ENCODE measurements around the gene OR2AG1.

The OR2AG1 gene

GRCh38 chr11:6757373-6757967, 25.4 kb upstream of the OR2AG1 start (continued):
- TF ChIP-seq ARNTL (CRISPR knock-in tag; IDR thresholded peaks at IDR 0.05; ENCODE audit: borderline replicate concordance, low read depth) = no peak

- ATAC-seq = no peak
- TF ChIP-seq ISL1 (CRISPR knock-in tag; IDR thresholded peaks at IDR 0.05) (no peak), OSR1 (CRISPR knock-in tag; IDR thresholded peaks at IDR 0.05) (no peak), ZNF8 (CRISPR knock-in tag; IDR thresholded peaks at IDR 0.05) (no peak), RARB (CRISPR knock-in tag; IDR thresholded peaks at IDR 0.05) (no peak), TSHZ2 (CRISPR knock-in tag; IDR thresholded peaks at IDR 0.05) (no peak), ARNTL (CRISPR knock-in tag; IDR thresholded peaks at IDR 0.05; ENCODE audit: borderline replicate concordance, low read depth) (no peak), ESRRG (CRISPR knock-in tag; IDR thresholded peaks at IDR 0.05) (no peak), GLIS3 (CRISPR knock-in tag; IDR thresholded peaks at IDR 0.05) (no peak), ZC3H10 (CRISPR knock-in tag; IDR thresholded peaks at IDR 0.05) (no peak), BACH2 (CRISPR knock-in tag; IDR thresholded peaks at IDR 0.05; ENCODE audit: borderline replicate concordance) (no peak), ZFP30 (CRISPR knock-in tag; IDR thresholded peaks at IDR 0.05) (no peak), CREB5 (CRISPR knock-in tag; IDR thresholded peaks at IDR 0.05; ENCODE audit: low read depth) (no peak), PPARA (CRISPR knock-in tag; IDR thresholded peaks at IDR 0.05; ENCODE audit: borderline replicate concordance) (no peak), CSRNP3 (CRISPR knock-in tag; IDR thresholded peaks at IDR 0.05) (no peak), TOX (CRISPR knock-in tag; IDR thresholded peaks at IDR 0.05; ENCODE audit: borderline replicate concordance) (no peak), TCF4 (CRISPR knock-in tag; IDR thresholded peaks at IDR 0.05; ENCODE audit: borderline replicate concordance) (no peak), ZFP3 (CRISPR knock-in tag; IDR thresholded peaks at IDR 0.05) (no peak), SNAI2 (CRISPR knock-in tag; IDR thresholded peaks at IDR 0.05) (no peak), PATZ1 (CRISPR knock-in tag; IDR thresholded peaks at IDR 0.05; ENCODE audit: borderline replicate concordance) (no peak)
Observed at GRCh38 chr11:6771926-6772893, 10.6 kb upstream of the OR2AG1 start, which contains the start of gene OR2AG2. Gene OR2AG2 (minus strand): TSS chr11:6771976. CDS start chr11:6768957, 3,019 bp downstream.

DNA sequence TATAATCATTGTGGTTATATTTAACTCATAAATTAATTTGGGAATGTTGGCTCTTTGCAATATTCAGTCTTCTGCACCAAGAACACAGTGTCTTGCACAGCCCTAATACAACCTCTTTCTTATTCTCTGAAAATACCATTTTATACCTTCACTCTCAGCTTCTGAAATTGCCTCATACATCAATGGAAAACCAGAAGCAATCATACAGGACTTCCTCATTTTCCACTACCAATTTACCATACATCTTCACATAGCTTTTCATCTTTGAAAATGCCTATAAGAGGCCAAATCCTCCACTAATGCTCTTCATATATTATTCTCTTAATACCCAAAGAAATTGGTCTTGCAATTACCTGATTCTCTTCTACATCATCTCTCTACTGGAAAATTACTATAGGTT, 4.3 kb upstream of the OR2AG1 start:
- no peak for ATAC-seq
- TF ChIP-seq, protein P1, sequence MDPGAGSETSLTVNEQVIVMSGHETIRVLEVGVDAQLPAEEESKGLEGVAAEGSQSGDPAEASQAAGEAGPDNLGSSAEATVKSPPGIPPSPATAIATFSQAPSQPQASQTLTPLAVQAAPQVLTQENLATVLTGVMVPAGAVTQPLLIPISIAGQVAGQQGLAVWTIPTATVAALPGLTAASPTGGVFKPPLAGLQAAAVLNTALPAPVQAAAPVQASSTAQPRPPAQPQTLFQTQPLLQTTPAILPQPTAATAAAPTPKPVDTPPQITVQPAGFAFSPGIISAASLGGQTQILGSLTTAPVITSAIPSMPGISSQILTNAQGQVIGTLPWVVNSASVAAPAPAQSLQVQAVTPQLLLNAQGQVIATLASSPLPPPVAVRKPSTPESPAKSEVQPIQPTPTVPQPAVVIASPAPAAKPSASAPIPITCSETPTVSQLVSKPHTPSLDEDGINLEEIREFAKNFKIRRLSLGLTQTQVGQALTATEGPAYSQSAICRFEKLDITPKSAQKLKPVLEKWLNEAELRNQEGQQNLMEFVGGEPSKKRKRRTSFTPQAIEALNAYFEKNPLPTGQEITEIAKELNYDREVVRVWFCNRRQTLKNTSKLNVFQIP (CRISPR knock-in tag; IDR thresholded peaks at IDR 0.05; ENCODE audit: borderline replicate concordance, low read depth) = no peak
- TF ChIP-seq TOX (CRISPR knock-in tag; IDR thresholded peaks at IDR 0.05; ENCODE audit: borderline replicate concordance) (no peak), ZC3H10 (CRISPR knock-in tag; IDR thresholded peaks at IDR 0.05) (no peak), ZFP3 (CRISPR knock-in tag; IDR thresholded peaks at IDR 0.05) (no peak), ESRRG (CRISPR knock-in tag; IDR thresholded peaks at IDR 0.05) (no peak), TSHZ2 (CRISPR knock-in tag; IDR thresholded peaks at IDR 0.05) (no peak), ZNF565 (CRISPR knock-in tag; conservative IDR thresholded peaks at IDR 0.05; ENCODE audit: low read depth) (no peak), OSR1 (CRISPR knock-in tag; IDR thresholded peaks at IDR 0.05) (no peak), ZFP30 (CRISPR knock-in tag; IDR thresholded peaks at IDR 0.05) (no peak), BACH2 (CRISPR knock-in tag; IDR thresholded peaks at IDR 0.05; ENCODE audit: borderline replicate concordance) (no peak), SNAI2 (CRISPR knock-in tag; IDR thresholded peaks at IDR 0.05) (no peak), ARNTL (CRISPR knock-in tag; IDR thresholded peaks at IDR 0.05; ENCODE audit: borderline replicate concordance, low read depth) (no peak), ZNF8 (CRISPR knock-in tag; IDR thresholded peaks at IDR 0.05) (no peak), CSDC2 (CRISPR knock-in tag; IDR thresholded peaks at IDR 0.05) (no peak)
